T-helper 2 cell treated with Interferon-gamma antibody and Interleukin-4, amounts not matched to agents 100 ng/mL and 5 ng/mL, for 36 hours (primary cell): Measurements from ENCODE around the gene JADE2. TPM values are rescaled to one million over a fixed set of nuclear protein-coding genes. Genes with fewer than 3 reads are reported as not detected.

Experiments
- intact Hi-C: fragments of 100-400 bp; cut with micrococcal nuclease; formaldehyde crosslinking; loops from one replicate; pipeline ENCODE4 v1.15.1; 2023
- total RNA-seq: library from RNA; stranded (reverse); gene quantifications from 2 replicates; pipeline ENCODE4 v1.2.3, GENCODE V29; 2022

The JADE2 gene
- total RNA-seq, 1 donor from 2014 or later: 81.1 TPM

GRCh38 chr5:134614450-134615085 lies 89.1 kb downstream of the JADE2 start:
- intact Hi-C loops: no loop called here

GRCh38 chr5:134620634-134621033 lies 95.2 kb downstream of the JADE2 start:
- intact Hi-C loops: no loop called here

GRCh38 chr5:134625559-134625958 lies 100.1 kb downstream of the JADE2 start:
- intact Hi-C loops: no loop called here

- intact Hi-C loops: no loop called here
Observed at GRCh38 chr5:134626369-134627014, 101.0 kb downstream of the JADE2 start.

Other genes starting within 250 kb of the JADE2 start
- gene CDKL3, start 158.5 kb upstream of the JADE2 start, total RNA-seq: 1.3 and 1.4 TPM in 2 replicates
- 75.8 and 78.3 TPM in 2 replicates for gene UBE2B, start 154.1 kb upstream of the JADE2 start, total RNA-seq
- 22.3 and 25.8 TPM in 2 replicates for gene CDKN2AIPNL, start 113.8 kb upstream of the JADE2 start, total RNA-seq
- 47.2 and 53.3 TPM in 2 replicates for gene SAR1B, start 107.2 kb downstream of the JADE2 start, total RNA-seq
- 26.7 and 27.0 TPM in 2 replicates for gene SEC24A, start 123.1 kb downstream of the JADE2 start, total RNA-seq
- 20.4 and 22.5 TPM in 2 replicates for gene CAMLG, start 212.9 kb downstream of the JADE2 start, total RNA-seq
- 75.2 and 76.2 TPM in 2 replicates for gene DDX46, start 233.1 kb downstream of the JADE2 start, total RNA-seq